HG02678 (cell line): ENCODE results near the gene ELP5.
"Not testable (repeated sequence)": the region's sequence is repeated elsewhere in the genome, so short reads cannot be mapped to it uniquely, and the experiment has no call there.

Source experiments
- ATAC-seq: cut with Tn5 transposase; IDR thresholded peaks from one replicate; pipeline ENCODE4 v1.9.1; 2021; ENCODE audit warnings: mild to moderate bottlenecking, moderate library complexity; ENCODE audit not compliant: unreplicated experiment

Gene ELP5

GRCh38 chr17:7235693-7236665, 16.0 kb upstream of the ELP5 start:
- no peak for ATAC-seq

- ATAC-seq, result no peak
Measured at GRCh38 chr17:7236808-7237207, 15.2 kb upstream of the ELP5 start.

GRCh38 chr17:7237266-7237760, 14.7 kb upstream of the ELP5 start:
- no peak for ATAC-seq

- no peak for ATAC-seq
Measured at GRCh38 chr17:7237761-7238419, 14.1 kb upstream of the ELP5 start.

GRCh38 chr17:7238420-7239090, 13.5 kb upstream of the ELP5 start:
- ATAC-seq, result no peak

- peak; percentile 59 for ATAC-seq
Measured at GRCh38 chr17:7239091-7240027, 12.7 kb upstream of the ELP5 start, which contains the start of gene PHF23. TSS of gene PHF23 (minus strand) at chr17:7239457. CDS start at chr17:7239279, 178 bp downstream.

- ATAC-seq, result no peak
Measured at GRCh38 chr17:7240375-7240774, 11.6 kb upstream of the ELP5 start.

- no peak for ATAC-seq
Measured at GRCh38 chr17:7241090-7241733, 10.8 kb upstream of the ELP5 start.

GRCh38 chr17:7241783-7242716, 10.0 kb upstream of the ELP5 start, which contains the start of gene GABARAP:
TSS of gene GABARAP (minus strand) at chr17:7242449. CDS start at chr17:7242330, 119 bp downstream.
- peak; percentile 34 for ATAC-seq

GRCh38 chr17:7242717-7243452, 9.1 kb upstream of the ELP5 start:
- ATAC-seq, result peak; percentile 45

- ATAC-seq, result no peak
Measured at GRCh38 chr17:7243453-7243729, 8.6 kb upstream of the ELP5 start.

GRCh38 chr17:7243838-7244237, 8.2 kb upstream of the ELP5 start:
- ATAC-seq, result not testable (repeated sequence)

GRCh38 chr17:7246779-7247178, 5.2 kb upstream of the ELP5 start:
- ATAC-seq, result no peak

- no peak for ATAC-seq
Measured at GRCh38 chr17:7248796-7249195, 3.2 kb upstream of the ELP5 start.

GRCh38 chr17:7249214-7249613, 2.8 kb upstream of the ELP5 start:
- ATAC-seq, result no peak

GRCh38 chr17:7249830-7250229, 2.2 kb upstream of the ELP5 start:
- no peak for ATAC-seq

- ATAC-seq, result no peak
Measured at GRCh38 chr17:7250695-7251627, 1.1 kb upstream of the ELP5 start.
